ENCODE data around the gene ARHGAP1. TPM values are rescaled to one million over a fixed set of nuclear protein-coding genes. Genes with fewer than 3 reads are reported as not detected.

The ARHGAP1 gene
- total RNA-seq, 1 experiment from 2014 or later: 64.2 TPM

- H3K9me2 ChIP-seq (ENCODE audit: insufficient read depth): no peaks in the 10 kb centered on the region
- H3K4me3 ChIP-seq: no peak overlapping the region
- no peak for TF ChIP-seq CTCF (conservative IDR thresholded peaks at IDR 0.05)
- no peak for TF ChIP-seq EZH2 (IDR thresholded peaks at IDR 0.05; ENCODE audit: low read depth)
- no peaks in the 10 kb centered on the region for H3K4me1 ChIP-seq (replicated peaks; ENCODE audit: insufficient read depth)
- intact Hi-C loops (cut with micrococcal nuclease; ENCODE audit: unreplicated experiment): no loop called here
- H2AFZ ChIP-seq: no peak overlapping the region
- H3K9me3 ChIP-seq (ENCODE audit: insufficient read depth, low read depth): no peaks in the 10 kb centered on the region
- BruUV-seq (replicated peaks): no TSS peak
- ChIA-PET POLR2A (ENCODE audit: unreplicated experiment) (no interaction called here), CTCF (no interaction called here)
- H3K36me3 ChIP-seq (ENCODE audit: low read depth): no peaks in the 10 kb centered on the region
- no peak overlapping the region for H3K4me2 ChIP-seq
- no peak for DNase-seq
- no peaks in the 10 kb centered on the region for H3F3A ChIP-seq (ENCODE audit: insufficient read depth, low read depth)
- H3K27ac ChIP-seq: no peak overlapping the region
- no peaks in the 10 kb centered on the region for H3K79me2 ChIP-seq (ENCODE audit: low read depth)
- no peaks in the 10 kb centered on the region for H4K20me1 ChIP-seq (ENCODE audit: insufficient read depth)
- H3K27me3 ChIP-seq (ENCODE audit: insufficient read depth, low read depth): no peaks in the 10 kb centered on the region
These were observed 31.1 kb upstream of the ARHGAP1 start for GRCh38 chr11:46731545-46731944.

- Histone ChIP-seq H3K4me3 (no peak overlapping the region), H3K27ac (no peak overlapping the region), H3K36me3 (ENCODE audit: low read depth) (no peaks in the 10 kb centered on the region), H2AFZ (no peak overlapping the region), H3K79me2 (ENCODE audit: low read depth) (no peaks in the 10 kb centered on the region), H3K9me3 (ENCODE audit: insufficient read depth, low read depth) (no peaks in the 10 kb centered on the region), H3K27me3 (ENCODE audit: insufficient read depth, low read depth) (no peaks in the 10 kb centered on the region), H3K9me2 (ENCODE audit: insufficient read depth) (no peaks in the 10 kb centered on the region), H3K4me1 (replicated peaks; ENCODE audit: insufficient read depth) (no peaks in the 10 kb centered on the region), H3F3A (ENCODE audit: insufficient read depth, low read depth) (no peaks in the 10 kb centered on the region), H3K4me2 (no peak overlapping the region), H4K20me1 (ENCODE audit: insufficient read depth) (no peaks in the 10 kb centered on the region)
- no TSS peak for BruUV-seq (replicated peaks)
- intact Hi-C loops (cut with micrococcal nuclease; ENCODE audit: unreplicated experiment): no loop called here
- ChIA-PET CTCF (no interaction called here), POLR2A (ENCODE audit: unreplicated experiment) (no interaction called here)
- no peak for DNase-seq
- TF ChIP-seq EZH2 (IDR thresholded peaks at IDR 0.05; ENCODE audit: low read depth): no peak
- TF ChIP-seq CTCF (conservative IDR thresholded peaks at IDR 0.05): no peak
These were observed 28.9 kb upstream of the ARHGAP1 start for GRCh38 chr11:46729110-46730027.

GRCh38 chr11:46728659-46729040 is 28.2 kb upstream of the ARHGAP1 start:
- Histone ChIP-seq H4K20me1 (ENCODE audit: insufficient read depth) (no peaks in the 10 kb centered on the region), H3K9me3 (ENCODE audit: insufficient read depth, low read depth) (no peaks in the 10 kb centered on the region), H3K27me3 (ENCODE audit: insufficient read depth, low read depth) (no peaks in the 10 kb centered on the region), H3K79me2 (ENCODE audit: low read depth) (no peaks in the 10 kb centered on the region), H3K4me2 (no peak overlapping the region), H3K4me1 (replicated peaks; ENCODE audit: insufficient read depth) (no peaks in the 10 kb centered on the region), H3F3A (ENCODE audit: insufficient read depth, low read depth) (no peaks in the 10 kb centered on the region), H3K36me3 (ENCODE audit: low read depth) (no peaks in the 10 kb centered on the region), H3K9me2 (ENCODE audit: insufficient read depth) (no peaks in the 10 kb centered on the region), H3K4me3 (no peak overlapping the region), H2AFZ (no peak overlapping the region), H3K27ac (no peak overlapping the region)
- ChIA-PET POLR2A (ENCODE audit: unreplicated experiment) (no interaction called here), CTCF (no interaction called here)
- intact Hi-C loops (cut with micrococcal nuclease; ENCODE audit: unreplicated experiment): no loop called here
- DNase-seq: no peak
- BruUV-seq (replicated peaks): no TSS peak
- no peak for TF ChIP-seq CTCF (conservative IDR thresholded peaks at IDR 0.05)
- TF ChIP-seq EZH2 (IDR thresholded peaks at IDR 0.05; ENCODE audit: low read depth): no peak
